Neuron (in vitro differentiated cells): Measurements from ENCODE around the gene CHMP2A.
"Not testable (repeated sequence)": the region's sequence is repeated elsewhere in the genome, so short reads cannot be mapped to it uniquely, and the experiment has no call there.

ENCODE experiments used
- H2AFZ ChIP-seq: one replicate; pipeline ENCODE4 v1.6.1; 2013; ENCODE audit warnings: low read depth, mild to moderate bottlenecking, inconsistent platforms, low read length, moderate library complexity
- H3K27me3 ChIP-seq: one replicate; pipeline ENCODE4 v1.6.1; 2013; ENCODE audit warnings: low read length; ENCODE audit not compliant: insufficient read depth
- H3K36me3 ChIP-seq: one replicate; pipeline ENCODE4 v1.6.1; 2013; ENCODE audit warnings: low read length; ENCODE audit not compliant: insufficient read depth
- H3K4me1 ChIP-seq: one replicate; pipeline ENCODE4 v1.6.1; 2013; ENCODE audit warnings: low read length; ENCODE audit not compliant: insufficient read depth
- H3K4me3 ChIP-seq: 2 replicates; pipeline ENCODE4 v1.5.1; 2013; ENCODE audit warnings: mild to moderate bottlenecking, low read length, moderate library complexity
- H3K9me3 ChIP-seq: one replicate; pipeline ENCODE4 v1.6.1; 2013; ENCODE audit warnings: low read length

The CHMP2A gene

DNA sequence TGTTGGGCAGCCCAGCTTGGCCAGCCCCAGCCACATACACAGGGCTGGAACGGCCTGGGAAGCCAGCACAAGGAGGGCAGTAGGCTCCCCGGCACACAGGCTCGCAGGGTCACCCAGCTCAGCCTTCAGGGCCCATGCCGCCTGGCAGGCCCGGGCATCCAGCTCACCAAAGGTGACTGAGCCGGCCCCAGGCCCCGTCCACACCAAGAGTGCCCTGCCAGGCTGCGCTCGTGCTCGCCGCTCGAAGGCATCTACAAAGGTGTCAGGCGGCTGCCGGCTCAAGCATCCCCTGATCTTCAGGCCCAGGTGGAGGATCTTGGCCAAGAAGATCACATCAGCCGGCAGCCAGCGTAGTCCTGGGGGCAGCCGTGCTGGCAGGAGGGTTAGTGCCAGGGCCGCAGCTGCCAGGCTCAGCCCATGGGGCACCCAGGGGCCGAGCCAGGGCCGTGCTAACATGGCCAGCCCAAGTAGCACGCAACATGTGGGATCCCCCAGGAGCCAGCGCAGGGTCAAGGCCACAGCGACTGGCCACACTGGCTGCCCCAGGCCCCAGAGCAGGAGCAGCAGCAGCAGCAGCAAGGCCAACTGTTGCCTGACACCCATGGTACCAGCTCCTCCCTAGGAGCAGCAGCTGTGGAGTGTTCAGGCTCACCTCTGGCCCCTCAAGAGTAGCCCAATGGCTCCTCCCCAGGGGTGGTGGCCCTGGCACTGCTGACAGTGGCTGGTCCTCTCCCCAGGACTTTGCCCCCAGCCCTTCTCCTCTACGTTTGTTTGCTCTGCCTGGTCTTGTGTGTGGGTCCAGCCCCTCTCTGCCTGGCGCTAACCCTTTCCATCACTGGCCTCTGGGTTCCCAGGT, 43.3 kb downstream of the CHMP2A start, which contains the start of gene SLC27A5:
SLC27A5 (minus strand) TSS at position 640 of the 856 bp plus-strand sequence; CDS start at position 603, 37 bp downstream.
- H3K27me3 ChIP-seq = no peaks in the 10 kb centered on the region
- no peak within 1 kb of the TSS for H3K4me3 ChIP-seq

DNA sequence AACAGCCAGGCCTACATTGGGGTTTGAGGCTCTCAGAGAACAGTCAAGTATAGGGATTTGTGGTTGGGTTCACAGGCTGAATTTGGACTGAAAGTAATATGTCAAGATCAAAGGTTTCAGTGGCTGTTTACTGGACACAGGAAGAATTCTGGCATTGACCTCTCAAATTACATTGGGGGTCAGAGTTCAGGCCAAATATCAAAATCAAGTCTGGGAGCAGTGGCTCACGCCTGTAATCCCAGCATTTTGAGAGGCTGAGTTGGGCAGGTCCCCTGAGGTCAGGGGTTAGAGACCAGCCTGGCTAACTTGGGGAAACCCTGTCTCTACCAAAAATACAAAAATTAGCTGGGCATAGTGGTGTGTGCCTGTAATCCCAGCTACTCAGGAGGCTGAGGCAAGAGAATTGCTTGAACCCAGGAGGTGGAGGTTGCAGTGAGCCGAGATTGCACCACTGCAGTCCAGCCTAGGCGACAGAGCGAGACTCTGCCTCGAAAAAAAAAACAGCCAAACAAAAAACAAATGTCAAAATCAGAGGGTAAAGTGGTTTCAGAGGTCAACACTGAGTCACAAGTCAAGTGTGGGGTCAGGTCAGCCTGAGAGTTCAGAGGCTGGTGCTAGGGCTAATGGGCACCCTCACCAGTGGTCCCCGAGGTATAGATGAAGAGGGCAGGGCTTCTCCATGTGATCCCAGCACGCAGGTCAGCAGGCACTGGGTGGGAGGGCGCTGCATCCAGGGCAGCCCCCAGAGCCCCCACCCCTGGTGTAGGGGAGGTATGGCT, 44.6 kb downstream of the CHMP2A start:
- Histone ChIP-seq H3K9me3 (peaks cover 2% of the 10 kb centered on the region), H3K4me3 (no peak overlapping the region), H2AFZ (no peak overlapping the region), H3K36me3 (peaks cover 20% of the 10 kb centered on the region), H3K27me3 (no peaks in the 10 kb centered on the region), H3K4me1 (no peaks in the 10 kb centered on the region)

More for the DNA sequence above, 43.3 kb downstream of the CHMP2A start, which contains the start of gene SLC27A5:
- no peak within 1 kb of the TSS for H2AFZ ChIP-seq
- H3K36me3 ChIP-seq = peaks cover 26% of the 10 kb centered on the region
- H3K9me3 ChIP-seq = peaks cover 2% of the 10 kb centered on the region
- no peaks in the 10 kb centered on the region for H3K4me1 ChIP-seq

DNA sequence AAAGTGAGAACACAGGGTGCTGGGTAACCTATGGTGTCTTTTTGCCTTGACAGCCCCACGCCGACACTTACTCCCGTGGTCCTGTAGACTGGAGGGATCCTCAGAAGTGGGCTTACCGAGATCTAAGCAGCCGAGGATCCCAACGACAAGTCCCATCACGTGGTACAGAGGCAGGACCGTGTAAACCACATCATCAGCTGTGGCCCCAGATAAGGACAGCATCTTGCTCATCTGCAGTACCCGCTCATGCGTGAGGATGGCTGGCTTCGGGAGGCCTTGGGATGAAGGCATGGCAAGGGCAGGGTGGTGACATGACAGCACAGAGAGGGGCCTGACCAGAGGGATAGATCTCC, 45.2 kb downstream of the CHMP2A start:
- Histone ChIP-seq H3K9me3 (peaks cover under 1% of the 10 kb centered on the region), H3K4me3 (no peak overlapping the region), H2AFZ (no peak overlapping the region), H3K27me3 (no peaks in the 10 kb centered on the region), H3K36me3 (peaks cover 17% of the 10 kb centered on the region), H3K4me1 (no peaks in the 10 kb centered on the region)

GRCh38 chr19:58507602-58508223, 47.2 kb downstream of the CHMP2A start:
- not testable (repeated sequence) for H3K27me3 ChIP-seq, H2AFZ ChIP-seq, H3K9me3 ChIP-seq, H3K4me3 ChIP-seq, H3K4me1 ChIP-seq, H3K36me3 ChIP-seq
